Parathyroid adenoma (tissue), 2 donors: ENCODE results near the gene FCGR1A.
"Not testable (repeated sequence)": the region's sequence is repeated elsewhere in the genome, so short reads cannot be mapped to it uniquely, and the experiment has no call there.

Experiments
- H2AFZ ChIP-seq: fragments of 300-600 bp; sonication (generic); one replicate; pipeline ENCODE4 v1.7.0; 2017; ENCODE audit warnings: antibody characterized with exemption, mild to moderate bottlenecking
- H3K27ac ChIP-seq: fragments of 300-600 bp; sonication (generic); one replicate; pipeline ENCODE4 v1.7.0; 2017
- H3K27me3 ChIP-seq: fragments of 300-600 bp; sonication (generic); one replicate; pipeline ENCODE4 v1.7.0; 2017; ENCODE audit warnings: low read length; ENCODE audit not compliant: control insufficient read depth, insufficient read depth
- H3K36me3 ChIP-seq: fragments of 300-600 bp; sonication (generic); one replicate; pipeline ENCODE4 v1.7.0; 2017; ENCODE audit warnings: low read length; ENCODE audit not compliant: control insufficient read depth, insufficient read depth
- H3K4me1 ChIP-seq: fragments of 300-600 bp; sonication (generic); one replicate; pipeline ENCODE4 v1.7.0; 2017; ENCODE audit warnings: control low read depth
- H3K4me2 ChIP-seq: fragments of 300-600 bp; sonication (generic); one replicate; pipeline ENCODE4 v1.7.0; 2017; ENCODE audit warnings: low read length
- H3K4me3 ChIP-seq: fragments of 300-600 bp; sonication (generic); one replicate; pipeline ENCODE4 v1.7.0; 2017; ENCODE audit warnings: low read depth, low read length
- H3K79me2 ChIP-seq: fragments of 300-600 bp; sonication (generic); one replicate; pipeline ENCODE4 v1.7.0; 2017; ENCODE audit warnings: control low read depth
- H3K9ac ChIP-seq: fragments of 300-600 bp; sonication (generic); one replicate; pipeline ENCODE4 v1.7.0; 2017; ENCODE audit warnings: mild to moderate bottlenecking
- H3K9me3 ChIP-seq: fragments of 300-600 bp; sonication (generic); one replicate; pipeline ENCODE4 v1.7.0; 2017; ENCODE audit warnings: low read length; ENCODE audit not compliant: control insufficient read depth
- donor health status: primary hyperparathyroidism.

Gene FCGR1A

DNA sequence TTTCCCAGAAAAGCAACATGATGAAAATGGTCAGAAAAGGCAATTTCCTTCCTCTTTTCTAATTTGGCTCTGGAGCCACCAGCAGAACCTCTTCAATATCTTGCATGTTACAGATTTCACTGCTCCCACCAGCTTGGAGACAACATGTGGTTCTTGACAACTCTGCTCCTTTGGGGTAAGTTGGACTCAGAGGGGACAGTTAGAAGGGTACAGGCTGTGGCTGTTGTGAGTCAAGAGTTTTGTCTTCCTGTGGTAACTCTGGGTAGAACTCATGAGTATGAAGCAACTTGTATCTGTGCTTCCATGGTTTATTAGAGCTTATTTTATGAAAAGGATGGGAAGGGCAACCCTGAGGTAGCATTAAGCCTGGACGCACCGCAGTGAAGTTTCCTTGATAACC lies at the start of gene FCGR1A:
Gene FCGR1A, plus strand, starts transcription at position 95 of the 400 bp plus-strand sequence. Its CDS starts 50 bp downstream, at position 145.
- not testable (repeated sequence) for H3K79me2 ChIP-seq, H3K4me3 ChIP-seq

GRCh38 chr1:149732781-149733180 lies 49.7 kb upstream of the FCGR1A start:
- H3K4me1 ChIP-seq, H3K27ac ChIP-seq, H3K36me3 ChIP-seq, H3K4me2 ChIP-seq, H3K79me2 ChIP-seq, H3K9me3 ChIP-seq, H2AFZ ChIP-seq, H3K9ac ChIP-seq, H3K4me3 ChIP-seq, H3K27me3 ChIP-seq: not testable (repeated sequence)

More for the DNA sequence above, at the start of gene FCGR1A:
- not testable (repeated sequence) for H3K9me3 ChIP-seq, H3K4me1 ChIP-seq, H3K36me3 ChIP-seq, H3K27me3 ChIP-seq, H3K27ac ChIP-seq, H2AFZ ChIP-seq, H3K9ac ChIP-seq, H3K4me2 ChIP-seq

DNA sequence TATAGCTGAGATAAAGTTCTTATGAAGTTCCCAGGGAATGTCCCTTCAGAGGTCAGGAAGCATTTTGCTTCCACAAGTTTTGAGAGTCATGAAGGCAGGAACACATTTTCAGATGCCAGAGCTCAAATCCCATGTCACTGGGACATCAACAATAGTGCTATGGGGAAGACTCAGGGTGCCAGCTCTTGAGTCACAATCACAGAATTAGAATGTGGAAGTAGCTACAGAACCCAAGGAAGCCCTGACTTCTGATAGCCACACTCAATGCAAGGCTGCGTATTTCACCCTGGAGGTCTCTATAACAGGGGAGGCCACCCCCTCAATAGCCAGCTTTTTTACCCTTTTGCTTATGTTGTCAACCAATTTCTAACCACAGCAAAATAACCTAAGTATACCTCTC lies 47.8 kb upstream of the FCGR1A start:
- H3K4me2 ChIP-seq, H3K27ac ChIP-seq, H3K27me3 ChIP-seq, H3K4me1 ChIP-seq, H3K9me3 ChIP-seq, H3K4me3 ChIP-seq, H2AFZ ChIP-seq, H3K9ac ChIP-seq, H3K36me3 ChIP-seq, H3K79me2 ChIP-seq: not testable (repeated sequence)

DNA sequence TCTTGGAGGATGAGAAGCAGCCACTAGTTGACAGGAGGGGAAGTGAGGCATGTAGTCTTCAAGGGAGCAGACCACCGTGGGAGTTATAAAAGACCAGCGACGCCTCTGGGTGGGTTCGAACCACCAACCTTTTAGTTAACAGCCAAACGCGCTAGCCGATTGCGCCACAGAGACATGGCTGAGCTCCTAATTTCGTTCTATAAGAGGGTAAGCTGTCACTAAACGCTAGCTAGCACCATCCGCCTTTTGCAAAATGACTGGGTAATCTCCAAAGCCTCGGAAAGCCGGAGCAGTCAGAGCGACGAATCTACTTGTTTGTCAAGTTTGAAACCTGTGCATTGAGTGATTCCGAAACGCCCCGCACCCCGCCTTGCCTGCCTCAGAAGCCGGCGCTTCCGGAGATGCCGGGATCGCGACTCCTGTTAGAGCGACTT lies 42.3 kb upstream of the FCGR1A start:
- not testable (repeated sequence) for H3K4me3 ChIP-seq, H2AFZ ChIP-seq, H3K79me2 ChIP-seq, H3K4me2 ChIP-seq, H3K27ac ChIP-seq, H3K36me3 ChIP-seq, H3K27me3 ChIP-seq, H3K9ac ChIP-seq, H3K4me1 ChIP-seq, H3K9me3 ChIP-seq

GRCh38 chr1:149740590-149741230 lies 41.8 kb upstream of the FCGR1A start:
- H2AFZ ChIP-seq, H3K9me3 ChIP-seq, H3K9ac ChIP-seq, H3K4me3 ChIP-seq, H3K4me2 ChIP-seq, H3K36me3 ChIP-seq, H3K27me3 ChIP-seq, H3K27ac ChIP-seq, H3K4me1 ChIP-seq, H3K79me2 ChIP-seq: not testable (repeated sequence)

- not testable (repeated sequence) for H3K27ac ChIP-seq, H2AFZ ChIP-seq
Observed at GRCh38 chr1:149741914-149742313, 40.6 kb upstream of the FCGR1A start.

DNA sequence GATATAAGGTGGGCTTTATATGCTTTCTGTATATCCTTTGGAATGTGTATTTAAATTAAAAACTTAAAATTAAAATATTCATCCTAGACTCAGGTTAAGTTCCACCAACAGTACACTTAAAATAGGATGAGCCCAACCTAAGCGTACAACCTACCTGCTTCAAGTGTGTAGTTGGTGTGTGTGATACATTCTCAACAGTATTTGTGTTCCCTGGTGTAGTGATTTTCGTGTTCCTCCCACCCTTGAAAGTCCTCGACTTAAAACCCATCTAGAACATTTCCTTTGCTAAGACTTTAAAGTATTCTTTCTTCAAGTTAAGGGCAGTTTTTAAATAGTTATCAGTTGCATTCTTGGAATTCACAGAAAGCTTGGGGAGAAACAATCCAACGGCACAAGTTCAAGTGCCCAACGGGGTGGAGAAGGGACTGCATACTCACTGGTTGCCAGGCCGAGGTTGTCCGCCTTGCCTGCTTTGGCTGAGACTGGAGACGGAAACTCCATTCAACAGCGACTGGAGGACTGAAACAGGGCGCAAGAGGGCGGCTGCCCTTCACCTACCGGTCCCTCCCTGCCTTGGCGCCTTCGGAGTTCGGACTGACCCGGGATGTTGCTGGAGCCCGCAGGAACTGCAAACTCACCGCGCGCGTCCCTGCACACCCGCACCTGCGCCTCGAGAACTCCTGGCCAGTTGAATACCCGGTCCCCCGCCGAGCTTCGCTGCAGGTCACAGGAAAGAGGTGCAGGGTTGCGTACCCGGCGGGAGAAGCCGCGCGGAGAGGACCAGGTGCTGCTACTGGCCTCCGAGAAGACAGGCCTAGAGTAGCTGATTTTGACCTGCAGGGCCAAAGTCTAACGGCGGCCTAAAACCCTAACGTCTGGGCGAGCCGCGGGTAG lies 35.8 kb upstream of the FCGR1A start:
- not testable (repeated sequence) for H3K36me3 ChIP-seq, H2AFZ ChIP-seq, H3K9me3 ChIP-seq, H3K4me2 ChIP-seq, H3K27me3 ChIP-seq, H3K4me3 ChIP-seq, H3K4me1 ChIP-seq, H3K9ac ChIP-seq, H3K27ac ChIP-seq, H3K79me2 ChIP-seq

More at GRCh38 chr1:149741914-149742313, 40.6 kb upstream of the FCGR1A start:
- not testable (repeated sequence) for H3K79me2 ChIP-seq, H3K36me3 ChIP-seq, H3K4me2 ChIP-seq, H3K4me3 ChIP-seq, H3K27me3 ChIP-seq, H3K9me3 ChIP-seq, H3K4me1 ChIP-seq, H3K9ac ChIP-seq

DNA sequence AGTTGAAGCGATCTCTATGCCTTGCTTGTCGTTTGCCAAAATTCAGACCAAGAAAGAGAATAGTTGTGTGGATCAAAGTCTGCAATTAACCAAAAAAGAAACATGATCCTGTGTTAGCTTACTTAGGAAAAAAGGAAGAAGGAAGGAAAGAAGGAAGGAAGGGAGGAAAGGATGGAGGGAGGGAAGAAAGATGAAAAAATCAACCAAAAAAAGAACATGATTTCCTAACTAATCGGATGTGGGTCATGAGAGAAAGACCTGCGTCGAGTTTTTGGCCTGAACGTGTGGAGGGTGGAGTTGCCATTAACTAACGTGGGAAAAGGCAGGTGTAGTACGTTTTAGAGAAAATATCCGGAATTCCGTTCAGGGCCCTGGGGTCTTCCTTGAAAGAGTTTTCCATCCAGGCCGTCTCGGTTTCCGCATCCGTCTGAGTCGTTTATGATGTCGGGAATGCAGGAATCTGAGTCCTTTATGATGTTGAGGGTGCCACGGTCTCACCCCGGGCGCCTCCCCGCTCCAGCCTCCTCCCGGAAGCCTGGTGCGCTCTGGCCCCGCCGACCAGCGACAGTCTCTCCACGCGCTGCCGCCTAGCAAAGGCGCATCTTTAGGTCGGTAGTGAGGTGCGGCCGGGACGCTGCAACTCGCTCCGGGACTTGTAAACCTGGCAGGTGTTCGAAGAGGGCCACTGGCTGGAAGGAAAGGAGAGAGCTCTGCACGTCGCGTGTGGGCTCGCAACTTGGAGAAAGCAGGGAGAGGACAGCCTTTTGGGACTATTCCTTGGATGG lies 34.9 kb upstream of the FCGR1A start:
- not testable (repeated sequence) for H3K79me2 ChIP-seq, H3K9me3 ChIP-seq, H3K36me3 ChIP-seq, H3K4me1 ChIP-seq, H2AFZ ChIP-seq, H3K27me3 ChIP-seq, H3K9ac ChIP-seq, H3K4me3 ChIP-seq, H3K27ac ChIP-seq, H3K4me2 ChIP-seq

DNA sequence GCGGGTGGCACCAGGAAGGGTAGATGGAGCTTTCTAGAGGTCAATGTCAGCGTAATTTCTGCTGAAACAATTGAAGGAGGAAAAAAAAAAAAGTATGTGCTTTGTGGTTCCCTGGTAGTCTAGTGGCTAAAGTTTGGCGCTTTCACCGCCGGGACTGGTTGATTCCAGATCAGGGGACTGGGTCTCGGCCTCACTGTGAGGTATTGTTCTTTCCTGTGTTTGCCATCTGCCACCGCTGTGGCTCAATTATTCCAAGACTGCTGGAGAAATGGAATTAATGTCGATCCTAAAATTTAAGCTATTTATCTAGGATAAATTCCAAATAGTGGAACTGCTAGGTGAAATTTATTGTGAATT lies 34.4 kb upstream of the FCGR1A start:
- not testable (repeated sequence) for H3K4me2 ChIP-seq, H3K27ac ChIP-seq, H3K9me3 ChIP-seq, H3K9ac ChIP-seq, H3K36me3 ChIP-seq, H2AFZ ChIP-seq, H3K79me2 ChIP-seq, H3K4me3 ChIP-seq, H3K4me1 ChIP-seq, H3K27me3 ChIP-seq

GRCh38 chr1:149750562-149750961 lies 31.9 kb upstream of the FCGR1A start:
- not testable (repeated sequence) for H3K27ac ChIP-seq, H3K4me1 ChIP-seq, H3K36me3 ChIP-seq, H3K9me3 ChIP-seq, H2AFZ ChIP-seq, H3K4me3 ChIP-seq, H3K9ac ChIP-seq, H3K4me2 ChIP-seq, H3K27me3 ChIP-seq, H3K79me2 ChIP-seq
